GM20431 (cell line): ENCODE data around the gene FBXO42.

ENCODE experiments used
- in situ Hi-C: fragments of 300-500 bp; cut with MseI, MboI; formaldehyde crosslinking; loops from one replicate; pipeline ENCODE4 v1.15.0; 2020; ENCODE audit warnings: low sequenced_read_pairs; ENCODE audit not compliant: unreplicated experiment

The FBXO42 gene

GRCh38 chr1:16338961-16339360 is 13.3 kb downstream of the FBXO42 start:
- in situ Hi-C loops: no loop called here

- in situ Hi-C loops: no loop called here
Measured at GRCh38 chr1:16334655-16335340, 17.5 kb downstream of the FBXO42 start.

GRCh38 chr1:16326833-16327404 is 25.4 kb downstream of the FBXO42 start:
- in situ Hi-C loops: no loop called here

- in situ Hi-C loops: no loop called here
Measured at GRCh38 chr1:16324456-16324890, 27.8 kb downstream of the FBXO42 start.

- in situ Hi-C loops: no loop called here
Measured at GRCh38 chr1:16321176-16321867, 31.0 kb downstream of the FBXO42 start.

GRCh38 chr1:16318555-16318954 is 33.7 kb downstream of the FBXO42 start:
- in situ Hi-C loops: no loop called here

GRCh38 chr1:16315437-16315836 is 36.8 kb downstream of the FBXO42 start:
- in situ Hi-C loops: no loop called here

GRCh38 chr1:16307222-16307621 is 45.1 kb downstream of the FBXO42 start:
- in situ Hi-C loops: no loop called here

GRCh38 chr1:16302709-16303627 is 49.3 kb downstream of the FBXO42 start:
- in situ Hi-C loops: no loop called here

- in situ Hi-C loops: no loop called here
Measured at GRCh38 chr1:16300436-16300835, 51.8 kb downstream of the FBXO42 start.

GRCh38 chr1:16298653-16299052 is 53.6 kb downstream of the FBXO42 start:
- in situ Hi-C loops: no loop called here

- in situ Hi-C loops: no loop called here
Measured at GRCh38 chr1:16296643-16297042, 55.6 kb downstream of the FBXO42 start.

- in situ Hi-C loops: no loop called here
Measured at GRCh38 chr1:16294219-16295212, 57.8 kb downstream of the FBXO42 start.

GRCh38 chr1:16293538-16293937 is 58.7 kb downstream of the FBXO42 start:
- in situ Hi-C loops: no loop called here

- in situ Hi-C loops: no loop called here
Measured at GRCh38 chr1:16292739-16293138, 59.5 kb downstream of the FBXO42 start.

- in situ Hi-C loops: no loop called here
Measured at GRCh38 chr1:16289959-16290358, 62.3 kb downstream of the FBXO42 start.

GRCh38 chr1:16286122-16286521 is 66.2 kb downstream of the FBXO42 start:
- in situ Hi-C loops: no loop called here

- in situ Hi-C loops: no loop called here
Measured at GRCh38 chr1:16281765-16282164, 70.5 kb downstream of the FBXO42 start.

GRCh38 chr1:16279186-16279585 is 73.1 kb downstream of the FBXO42 start:
- in situ Hi-C loops: no loop called here
